Esophagus squamous epithelium (tissue), 5 donors: ENCODE measurements around the gene FSHR. TPM values are rescaled to one million over a fixed set of nuclear protein-coding genes. Genes with fewer than 3 reads are reported as not detected.

Source experiments
- DNase-seq: peaks from one replicate; lab custom pipeline; 2025; lab: John Stamatoyannopoulos, UW
- H3K27ac ChIP-seq, 4 donors: fragments of 200-600 bp; sonication (generic); one replicate each; pipeline ENCODE4 v1.5.1; 2016 to 2019; ENCODE audit warnings: mild to moderate bottlenecking in 1 of 4
- H3K27me3 ChIP-seq, 4 donors: fragments of 200-600 bp; sonication (generic); 1 replicate in 3 of 4; 2 replicates in 1 of 4; pipeline versions ENCODE4 v1.5.1 to v1.6.0; 2017 to 2021; ENCODE audit warnings: antibody characterized with exemption in 1 of 4
- H3K36me3 ChIP-seq, 3 donors: fragments of 200-600 bp; sonication (generic); one replicate each; pipeline ENCODE4 v1.5.1; 2016 to 2019
- H3K4me1 ChIP-seq, 3 donors: fragments of 200-600 bp; sonication (generic); one replicate each; pipeline ENCODE4 v1.5.1; 2017 to 2019
- H3K4me3 ChIP-seq, 4 donors: fragments of 200-600 bp; sonication (generic); 1 replicate in 3 of 4; 2 replicates in 1 of 4; pipeline ENCODE4 v1.5.1; 2016 to 2019; ENCODE audit warnings: mild to moderate bottlenecking in 2 of 4, moderate library complexity in 1 of 4
- H3K9me3 ChIP-seq, 3 donors: fragments of 200-600 bp; sonication (generic); one replicate each; pipeline ENCODE4 v1.5.1; 2016 to 2019
- POLR2A ChIP-seq, 4 donors: fragments of 450-650 bp; IDR thresholded peaks; one replicate each; pipeline ENCODE4 v1.6.1; 2017; ENCODE audit warnings: antibody characterized with exemption in 4 of 4, mild to moderate bottlenecking in 4 of 4, moderate library complexity in 3 of 4
- WGBS, 2 donors: methylation state at CpG; one replicate each; pipeline ENCODE4 v1.1.5; 2018; 5-methylcytosine and 5-hydroxymethylcytosine counted together
- intact Hi-C: fragments of 100-400 bp; cut with DNase I; formaldehyde crosslinking; loops from one replicate; pipeline ENCODE4 v1.15.0; 2022
- total RNA-seq, 4 donors: library from RNA; depleted of rRNA; stranded (reverse); fragments of >200 nt; gene quantifications; one replicate each; pipeline ENCODE4 v1.1.0, GENCODE V29; 2016
- TF ChIP-seq, protein P1 (sequence below), 6 experiments: fragments of 450-650 bp in 4 of 6; fragments of 200-600 bp in 2 of 6; sonication (generic) in 2 of 6; IDR thresholded peaks; one replicate each; pipeline ENCODE4 v1.5.1; 2016 to 2019; ENCODE audit warnings: antibody characterized with exemption in 6 of 6, mild to moderate bottlenecking in 4 of 6, moderate library complexity in 4 of 6
- donor health status: DM: yes; HTN: yes; CAD: no.

Gene FSHR
- total RNA-seq, 4 donors from 2014 or later: not detected

DNA sequence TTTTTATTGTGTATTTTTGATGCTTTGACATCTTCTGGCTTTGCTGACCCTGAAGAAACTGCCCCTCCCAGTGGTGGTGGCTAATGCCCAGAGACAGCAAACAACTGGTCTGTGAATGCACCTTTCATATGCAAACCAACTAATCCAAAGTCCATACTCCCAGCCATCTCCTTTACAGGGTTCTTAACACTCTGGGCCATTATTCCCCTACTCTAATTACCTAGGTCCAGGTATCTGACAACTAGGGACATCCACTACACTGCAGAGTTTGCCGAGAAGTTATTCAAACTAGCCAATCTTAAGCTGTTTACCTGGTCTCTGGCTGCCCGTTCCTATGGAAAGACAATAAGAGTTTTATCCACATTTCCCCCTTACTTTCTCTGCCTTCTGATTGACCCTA, 73.6 kb downstream of the FSHR start:
- 60 to 78% methylated on average over 2 of the region's 2 CpGs for WGBS, 2 donors
- no peaks in the 10 kb centered on the region for H3K36me3 ChIP-seq
- no peaks in the 10 kb centered on the region for H3K4me1 ChIP-seq
- DNase-seq: no peak
- no peak overlapping the region for H3K27ac ChIP-seq
- H3K4me3 ChIP-seq: no peak overlapping the region
- TF ChIP-seq POLR2A (IDR thresholded peaks at IDR 0.05): no peak
- TF ChIP-seq, protein P1, sequence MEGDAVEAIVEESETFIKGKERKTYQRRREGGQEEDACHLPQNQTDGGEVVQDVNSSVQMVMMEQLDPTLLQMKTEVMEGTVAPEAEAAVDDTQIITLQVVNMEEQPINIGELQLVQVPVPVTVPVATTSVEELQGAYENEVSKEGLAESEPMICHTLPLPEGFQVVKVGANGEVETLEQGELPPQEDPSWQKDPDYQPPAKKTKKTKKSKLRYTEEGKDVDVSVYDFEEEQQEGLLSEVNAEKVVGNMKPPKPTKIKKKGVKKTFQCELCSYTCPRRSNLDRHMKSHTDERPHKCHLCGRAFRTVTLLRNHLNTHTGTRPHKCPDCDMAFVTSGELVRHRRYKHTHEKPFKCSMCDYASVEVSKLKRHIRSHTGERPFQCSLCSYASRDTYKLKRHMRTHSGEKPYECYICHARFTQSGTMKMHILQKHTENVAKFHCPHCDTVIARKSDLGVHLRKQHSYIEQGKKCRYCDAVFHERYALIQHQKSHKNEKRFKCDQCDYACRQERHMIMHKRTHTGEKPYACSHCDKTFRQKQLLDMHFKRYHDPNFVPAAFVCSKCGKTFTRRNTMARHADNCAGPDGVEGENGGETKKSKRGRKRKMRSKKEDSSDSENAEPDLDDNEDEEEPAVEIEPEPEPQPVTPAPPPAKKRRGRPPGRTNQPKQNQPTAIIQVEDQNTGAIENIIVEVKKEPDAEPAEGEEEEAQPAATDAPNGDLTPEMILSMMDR (IDR thresholded peaks at IDR 0.05): no peak
- intact Hi-C loops: no loop called here
- H3K9me3 ChIP-seq: no peaks in the 10 kb centered on the region
- H3K27me3 ChIP-seq: no peaks in the 10 kb centered on the region

DNA sequence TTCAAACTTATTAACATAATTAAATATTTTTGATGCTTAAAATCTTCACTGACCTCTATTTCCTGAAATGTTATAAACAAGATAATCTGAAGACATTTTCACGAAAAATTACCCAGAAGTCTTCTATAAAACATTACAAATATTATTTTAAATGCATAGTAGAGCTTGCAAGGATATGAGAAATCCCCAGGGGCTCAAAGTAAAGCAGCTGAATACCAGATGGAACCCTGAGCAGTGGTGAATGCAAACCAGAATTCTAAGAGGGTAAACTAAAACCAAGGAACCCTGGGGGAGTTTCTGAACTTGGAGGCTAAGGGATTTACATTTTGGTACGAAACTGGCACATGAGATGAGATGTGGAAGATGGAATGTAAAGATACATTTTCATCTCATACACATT, 83.6 kb downstream of the FSHR start:
- no peak overlapping the region for H3K4me3 ChIP-seq
- 45 to 47% methylated on average over 2 of the region's 2 CpGs for WGBS, 2 donors
- intact Hi-C loops: no loop called here
- H3K36me3 ChIP-seq: no peaks in the 10 kb centered on the region
- H3K27me3 ChIP-seq: no peaks in the 10 kb centered on the region
- H3K9me3 ChIP-seq: no peaks in the 10 kb centered on the region
- no peak for DNase-seq
- H3K4me1 ChIP-seq: peaks cover 0 to 5% (median 0%) of the 10 kb centered on the region in 3 donors
- TF ChIP-seq, protein P1 (IDR thresholded peaks at IDR 0.05): no peak
- H3K27ac ChIP-seq: no peak overlapping the region

DNA sequence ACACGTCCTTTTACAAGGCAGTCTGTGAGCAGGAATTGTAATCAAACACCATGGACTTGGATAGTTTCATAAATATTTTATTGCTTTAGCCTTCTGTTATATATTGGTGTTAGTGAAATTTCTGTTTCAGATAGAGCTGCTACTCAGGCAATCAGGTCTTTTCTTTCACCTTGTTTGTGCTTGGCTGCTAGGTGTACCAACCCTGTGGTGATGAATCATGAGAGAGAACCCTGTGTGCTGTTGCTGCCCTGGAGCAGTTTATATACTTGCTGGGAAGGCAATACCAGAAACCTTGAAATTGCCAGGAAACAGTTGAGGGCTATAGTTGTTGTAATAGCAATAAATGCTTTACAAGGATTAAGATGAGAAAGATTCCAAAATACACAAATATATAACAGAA, 84.5 kb downstream of the FSHR start:
- H3K4me3 ChIP-seq: no peak overlapping the region
- WGBS, 2 donors: 6 to 21% methylated on average over 1 of the region's 1 CpG
- H3K36me3 ChIP-seq: no peaks in the 10 kb centered on the region
- intact Hi-C loops: no loop called here
- H3K27me3 ChIP-seq: no peaks in the 10 kb centered on the region
- H3K9me3 ChIP-seq: no peaks in the 10 kb centered on the region
- TF ChIP-seq POLR2A (IDR thresholded peaks at IDR 0.05): no peak
- TF ChIP-seq, protein P1 (IDR thresholded peaks at IDR 0.05): no peak
- no peak overlapping the region for H3K27ac ChIP-seq
- no peak for DNase-seq
- peaks cover 0 to 5% (median 0%) of the 10 kb centered on the region in 3 donors for H3K4me1 ChIP-seq

DNA sequence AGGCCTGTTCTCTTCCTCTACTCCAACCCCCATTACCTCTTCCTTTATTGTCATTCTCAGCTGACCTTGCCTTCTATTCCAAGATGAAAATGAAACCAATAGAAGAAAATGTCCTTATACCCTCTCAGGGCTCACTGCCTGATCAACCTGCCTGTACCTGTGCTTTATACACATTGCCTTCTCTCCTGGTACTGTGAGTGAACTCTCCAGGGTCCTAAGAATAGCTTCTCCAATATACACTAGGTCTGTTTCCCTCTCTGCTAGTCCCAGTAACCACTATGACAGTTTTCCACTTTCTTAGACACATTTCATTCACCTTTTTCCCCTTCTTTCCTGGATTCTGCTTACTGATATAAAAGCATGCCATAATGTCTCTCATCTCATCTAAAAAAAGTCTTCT, 85.7 kb downstream of the FSHR start:
- H3K36me3 ChIP-seq: no peaks in the 10 kb centered on the region
- DNase-seq: no peak
- no peak overlapping the region for H3K27ac ChIP-seq
- peaks cover 0 to 5% (median 0%) of the 10 kb centered on the region in 3 donors for H3K4me1 ChIP-seq
- no peak overlapping the region for H3K4me3 ChIP-seq
- no peaks in the 10 kb centered on the region for H3K27me3 ChIP-seq
- H3K9me3 ChIP-seq: no peaks in the 10 kb centered on the region
- TF ChIP-seq, protein P1 (IDR thresholded peaks at IDR 0.05): no peak
- TF ChIP-seq POLR2A (IDR thresholded peaks at IDR 0.05): no peak
- intact Hi-C loops: no loop called here

DNA sequence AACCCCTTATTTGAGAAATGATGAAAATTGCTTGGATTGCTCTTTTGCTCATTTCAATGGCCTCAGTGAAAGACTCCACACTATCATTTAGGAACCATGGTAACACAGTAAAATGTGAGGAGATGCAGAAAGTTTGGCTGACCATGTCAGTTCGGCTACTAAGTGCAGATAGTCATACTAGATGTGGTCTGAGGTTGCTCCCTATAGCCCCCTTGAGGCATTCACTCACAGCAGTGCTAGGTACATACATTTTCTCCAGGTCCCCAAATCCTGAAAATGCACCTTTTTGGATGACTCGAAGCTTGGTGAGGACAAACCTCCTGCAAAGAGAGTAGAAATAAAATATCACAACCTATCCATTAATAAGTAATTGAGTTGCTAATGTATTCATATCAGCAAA, 86.3 kb downstream of the FSHR start:
- 57 to 79% methylated on average over 2 of the region's 2 CpGs for WGBS, 2 donors
- no peak for TF ChIP-seq POLR2A (IDR thresholded peaks at IDR 0.05)
- intact Hi-C loops: no loop called here
- no peaks in the 10 kb centered on the region for H3K9me3 ChIP-seq
- no peak overlapping the region for H3K4me3 ChIP-seq
- no peak for DNase-seq
- H3K27me3 ChIP-seq: no peaks in the 10 kb centered on the region
- H3K27ac ChIP-seq: no peak overlapping the region
- no peaks in the 10 kb centered on the region for H3K36me3 ChIP-seq
- peaks cover 0 to 5% (median 0%) of the 10 kb centered on the region in 3 donors for H3K4me1 ChIP-seq

DNA sequence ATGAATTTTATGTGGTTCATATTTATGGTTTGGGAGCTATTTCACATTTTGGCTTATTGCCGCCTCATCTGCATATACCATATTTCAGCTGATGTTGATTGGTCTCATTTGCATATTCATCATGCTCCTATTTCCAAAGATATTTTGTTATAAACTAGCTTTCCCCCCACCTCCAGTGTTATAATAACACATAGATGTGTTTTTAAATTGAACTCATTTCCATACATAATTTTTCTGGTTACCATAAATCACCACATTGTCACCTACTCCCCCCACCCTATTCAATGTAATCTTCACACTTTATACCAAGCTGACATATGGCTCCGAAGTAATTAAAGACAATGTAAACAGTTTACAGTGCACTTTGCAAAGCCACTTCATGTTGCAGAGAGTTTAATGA, 101.2 kb downstream of the FSHR start:
- Histone ChIP-seq H3K36me3 (no peaks in the 10 kb centered on the region), H3K4me1 (no peaks in the 10 kb centered on the region), H3K4me3 (no peak overlapping the region), H3K9me3 (no peaks in the 10 kb centered on the region), H3K27ac (no peak overlapping the region), H3K27me3 (no peaks in the 10 kb centered on the region)
- no peak for TF ChIP-seq POLR2A (IDR thresholded peaks at IDR 0.05)
- TF ChIP-seq, protein P1 (IDR thresholded peaks at IDR 0.05): no peak
- 32 to 64% methylated on average over 2 of the region's 2 CpGs for WGBS, 2 donors
- intact Hi-C loops: no loop called here
- no peak for DNase-seq
